HepG2 (cell line): Measurements from ENCODE around the gene OSBPL5.

Experiments
- NCOR1 ChIP-seq: fragments of 200-600 bp; sonication (generic); IDR thresholded peaks from 2 replicates; pipeline ENCODE4 v1.7.0; 2017; ENCODE audit warnings: antibody characterized with exemption, low read length, borderline replicate concordance
- SMC3 ChIP-seq: IDR thresholded peaks from 2 replicates; pipeline ENCODE4 v1.6.1; 2011; ENCODE audit warnings: low read length, improper control_type of control experiment

DNA sequence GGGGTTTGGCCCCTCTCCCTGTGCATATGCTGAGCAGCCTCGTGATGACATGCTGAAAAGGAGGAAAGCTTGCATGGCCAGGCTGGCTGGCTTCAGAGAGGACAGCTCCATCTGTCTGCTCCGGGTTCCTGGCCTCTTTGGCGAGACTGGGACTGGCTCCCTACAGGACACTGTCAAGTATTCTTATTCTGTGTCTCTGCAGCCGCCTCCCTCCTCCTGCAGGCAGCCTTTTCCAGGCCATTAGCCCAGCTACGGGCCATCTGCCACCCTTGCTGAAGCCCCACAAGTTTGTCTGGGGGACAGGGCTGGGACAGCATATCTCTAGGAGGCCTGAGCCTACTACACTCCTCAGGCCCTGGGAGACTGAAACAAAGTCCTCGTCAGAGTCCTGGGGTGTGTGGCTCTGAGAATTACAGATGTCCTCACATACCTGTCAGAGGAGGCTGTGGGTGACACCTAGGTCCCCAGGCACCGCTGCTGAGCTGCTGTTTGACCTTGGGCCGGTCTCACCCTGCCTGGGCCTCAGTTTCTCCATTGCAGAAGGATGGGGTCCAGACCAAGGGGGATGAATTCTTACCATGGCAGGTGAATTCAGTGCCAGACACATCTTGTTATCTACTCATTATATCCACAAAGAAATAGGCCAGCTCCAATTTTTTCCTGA is 42.5 kb upstream of the OSBPL5 start:
- TF ChIP-seq SMC3 (no peak), NCOR1 (no peak)
